ENCODE results near the gene TMEM185A.
"Not testable (repeated sequence)": the region's sequence is repeated elsewhere in the genome, so short reads cannot be mapped to it uniquely, and the experiment has no call there.

The TMEM185A gene

DNA sequence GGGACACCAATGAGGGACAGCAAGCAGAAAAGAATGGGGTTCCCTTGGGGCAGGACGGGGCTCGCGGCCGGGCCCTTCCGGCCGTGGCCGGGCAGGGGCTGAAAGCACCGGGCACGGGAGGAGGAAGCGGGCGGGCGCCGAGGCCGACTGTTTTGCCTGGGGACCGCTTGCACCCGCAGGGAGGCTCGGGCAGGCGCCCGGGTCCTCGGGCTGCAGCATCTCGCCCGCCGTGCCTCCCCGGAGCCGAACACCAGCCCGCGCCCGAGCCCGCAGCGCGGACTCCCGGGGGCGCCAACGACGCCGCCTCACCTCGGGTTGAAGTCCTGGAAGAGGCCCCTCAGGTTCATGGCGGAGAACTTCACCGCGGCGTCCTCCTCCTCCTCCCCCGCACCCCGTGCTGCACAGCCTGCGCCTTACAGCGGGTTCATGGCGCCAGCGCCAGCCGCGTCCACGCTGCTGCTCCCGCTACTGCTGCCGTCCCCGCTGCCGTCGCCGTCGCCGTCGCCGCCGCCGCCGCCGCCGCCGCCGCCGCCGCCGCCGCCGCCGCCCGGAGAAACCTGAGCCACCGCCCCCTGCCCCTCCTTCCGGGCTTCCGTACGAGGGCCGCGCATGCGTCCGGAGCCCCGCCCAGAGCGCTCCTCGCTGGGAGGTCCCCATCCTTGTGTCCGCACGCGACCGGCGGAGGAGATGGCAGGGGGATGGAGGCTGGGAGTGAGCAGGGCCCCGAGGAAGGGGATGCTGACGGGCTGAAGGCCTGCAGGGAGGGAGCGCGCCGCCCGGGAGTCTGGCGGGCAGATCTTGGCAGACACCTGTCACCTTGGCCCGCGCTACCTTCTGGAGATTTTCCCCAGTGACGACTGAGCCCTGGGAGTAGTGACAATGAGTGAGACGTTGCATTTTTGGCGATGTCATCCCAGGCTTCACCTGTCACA lies at the start of gene TMEM185A:
Gene TMEM185A, minus strand, starts transcription at position 559 of the 932 bp plus-strand sequence. Its CDS starts 212 bp downstream, at position 347.
- DNase-seq: peak; percentile 29 to 68

DNA sequence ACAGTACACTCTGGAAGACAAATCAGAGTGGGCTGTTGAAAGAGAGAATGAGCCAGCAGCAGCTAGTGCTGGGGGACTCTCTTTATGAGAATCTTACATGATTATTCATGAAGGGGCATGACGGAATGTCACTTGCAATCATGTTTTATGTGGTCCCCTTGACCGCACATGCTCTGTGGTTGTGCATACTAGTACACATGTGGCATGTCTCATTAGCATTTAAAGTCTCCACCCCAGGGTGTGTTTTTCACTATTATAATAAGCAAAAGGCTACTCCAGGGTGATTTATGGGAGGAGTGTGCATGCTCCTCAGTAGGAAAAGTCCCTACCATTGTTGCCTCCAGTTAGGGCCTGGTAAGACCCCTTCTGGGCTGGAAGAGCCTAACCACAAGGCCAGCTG lies 49.6 kb upstream of the TMEM185A start:
- no peak for DNase-seq

DNA sequence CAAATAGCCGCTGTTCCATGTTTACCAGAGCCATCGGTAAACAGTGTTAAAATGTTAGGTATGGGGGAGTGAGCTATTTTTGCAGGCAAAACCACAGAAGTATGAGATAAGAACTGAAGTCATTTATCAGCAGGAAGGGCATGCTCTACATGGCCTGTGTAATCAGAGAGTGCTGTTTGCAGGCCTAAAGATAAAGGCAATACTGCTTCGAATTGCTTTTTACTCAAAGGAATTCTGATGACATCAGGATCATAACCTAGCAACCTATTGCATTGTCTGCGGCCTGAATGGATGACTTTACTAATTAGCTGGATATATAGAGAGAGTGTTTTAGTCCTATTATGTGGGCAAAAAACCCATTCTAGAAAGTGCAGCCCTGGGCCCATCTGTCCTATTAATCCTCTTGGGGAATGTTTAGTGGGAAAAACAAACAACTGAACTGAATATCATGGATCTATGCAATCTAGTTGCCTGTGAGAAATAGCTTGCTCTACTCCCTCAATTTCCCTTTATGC lies 47.6 kb upstream of the TMEM185A start:
- not testable (repeated sequence) for DNase-seq

DNA sequence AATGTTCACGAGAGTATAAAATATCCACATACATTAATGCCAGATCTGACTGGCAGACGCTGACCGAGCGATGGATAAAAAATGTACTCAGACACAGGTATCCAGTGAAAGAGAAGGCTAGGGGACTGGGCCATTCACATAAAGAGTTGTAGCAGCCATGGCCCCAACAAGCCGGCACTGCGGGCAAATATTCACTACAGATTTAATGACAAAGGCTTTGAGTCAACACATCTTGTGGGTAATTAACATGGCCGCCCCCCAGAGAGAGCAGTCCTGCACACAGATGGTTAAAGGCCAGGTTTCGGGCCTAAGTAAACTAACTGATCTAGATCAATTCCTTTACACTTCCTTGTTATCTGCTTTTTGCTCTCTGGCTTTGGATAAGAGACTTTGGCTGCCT lies 44.0 kb upstream of the TMEM185A start:
- not testable (repeated sequence) for DNase-seq

DNA sequence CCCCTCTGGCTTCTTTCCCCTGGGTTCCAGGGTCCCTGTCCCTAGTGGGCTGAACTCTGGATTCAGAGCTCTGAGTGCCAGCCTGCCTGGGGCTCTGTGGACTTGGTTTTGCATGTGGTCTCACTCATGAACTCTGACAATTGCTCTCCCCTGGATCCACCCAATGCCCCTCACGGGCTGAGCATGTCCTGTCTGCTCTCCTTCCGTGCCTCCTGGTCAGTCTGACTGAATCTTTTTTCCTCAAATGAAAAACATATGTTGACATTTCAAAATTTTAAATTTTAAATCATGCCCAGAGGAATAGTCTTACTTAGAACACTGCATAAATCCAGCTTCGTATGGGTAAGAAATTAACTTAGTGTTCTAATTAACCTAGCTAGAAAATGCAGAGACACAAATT lies 43.5 kb upstream of the TMEM185A start:
- DNase-seq: not testable (repeated sequence)

DNA sequence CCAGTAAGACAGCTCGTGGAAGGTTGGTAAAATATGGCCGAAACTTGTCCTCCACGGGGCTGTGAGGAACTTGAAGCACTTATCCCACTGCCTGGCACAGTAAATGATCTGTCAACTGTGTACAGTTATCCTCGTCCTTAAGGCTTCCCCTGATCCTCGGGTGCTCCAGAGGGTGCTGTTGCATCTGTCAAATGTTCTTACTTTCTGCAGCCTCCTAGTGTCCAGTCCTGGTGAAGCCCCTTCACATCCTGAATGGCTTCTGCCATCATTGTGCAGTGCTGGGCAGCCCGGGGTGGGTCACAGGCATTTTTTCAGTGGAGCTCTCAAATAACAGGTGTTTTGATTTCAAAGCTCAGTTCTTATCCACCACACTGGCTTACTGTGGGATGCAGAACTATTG lies 29.0 kb upstream of the TMEM185A start:
- DNase-seq: not testable (repeated sequence)

DNA sequence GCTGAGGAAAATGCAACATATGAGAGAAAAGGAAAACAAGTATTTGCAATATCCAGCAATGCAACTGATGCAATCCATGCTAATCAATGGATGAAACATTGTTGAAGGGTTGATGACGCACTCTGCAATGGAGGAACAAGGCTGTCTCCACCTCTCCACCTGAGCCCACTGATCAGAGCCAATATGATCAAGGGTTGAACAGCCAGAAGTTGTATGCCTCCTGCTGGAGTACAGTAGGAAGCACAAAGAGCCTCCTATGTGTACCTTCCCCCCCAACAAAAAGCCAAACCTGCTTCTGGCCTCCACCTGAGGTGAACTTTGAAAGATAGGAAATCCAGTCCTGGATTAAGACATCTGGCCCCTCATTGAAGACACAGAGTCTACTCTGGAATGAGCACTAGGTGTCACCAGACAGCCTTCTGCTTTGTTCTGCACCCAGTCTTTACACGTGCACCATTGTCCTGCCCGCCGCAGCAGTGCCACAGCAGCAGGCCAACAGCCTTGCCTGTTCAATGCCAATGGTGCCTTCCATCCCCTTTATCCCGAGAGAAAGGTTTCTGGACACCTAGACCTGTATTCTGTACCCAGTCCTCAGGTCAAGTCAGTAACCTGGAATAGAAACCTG lies 24.8 kb upstream of the TMEM185A start:
- DNase-seq: not testable (repeated sequence)

DNA sequence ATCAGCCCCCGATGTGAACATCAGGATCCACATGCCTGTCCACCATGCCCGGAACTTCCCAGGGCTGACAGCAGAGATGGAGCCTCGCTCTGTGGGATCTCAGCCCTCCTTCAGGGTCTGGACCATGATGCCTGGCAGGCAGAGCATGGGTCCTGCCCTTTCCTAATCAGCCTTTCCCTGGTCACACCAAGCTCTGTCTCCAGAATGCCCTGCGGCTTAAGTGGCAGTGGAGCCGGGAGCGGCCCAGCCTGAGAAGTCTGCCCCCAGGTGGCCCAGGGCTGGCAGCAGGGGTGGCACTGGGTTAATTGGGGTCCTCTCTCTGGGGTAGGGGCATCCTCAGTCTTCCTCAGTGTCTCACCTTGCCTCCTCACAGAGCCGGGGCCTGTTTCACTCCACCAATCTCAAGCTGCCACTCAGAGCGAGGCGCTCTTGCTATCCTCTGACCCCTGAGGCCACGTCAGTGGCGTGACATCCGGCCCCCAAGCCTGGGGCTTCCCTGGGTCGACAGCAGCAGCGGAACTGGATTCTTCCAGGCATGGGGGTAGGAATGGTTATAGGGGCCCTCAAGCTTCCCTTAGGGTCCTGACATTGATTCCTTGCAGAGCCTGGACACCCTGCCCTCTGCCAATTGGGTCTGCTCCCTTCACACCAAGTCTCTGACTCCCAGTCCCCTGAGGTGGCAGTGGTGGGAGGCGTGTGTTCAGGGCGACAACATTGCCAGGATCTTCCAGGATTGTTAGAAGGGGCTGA lies 20.8 kb upstream of the TMEM185A start:
- DNase-seq: no peak

DNA sequence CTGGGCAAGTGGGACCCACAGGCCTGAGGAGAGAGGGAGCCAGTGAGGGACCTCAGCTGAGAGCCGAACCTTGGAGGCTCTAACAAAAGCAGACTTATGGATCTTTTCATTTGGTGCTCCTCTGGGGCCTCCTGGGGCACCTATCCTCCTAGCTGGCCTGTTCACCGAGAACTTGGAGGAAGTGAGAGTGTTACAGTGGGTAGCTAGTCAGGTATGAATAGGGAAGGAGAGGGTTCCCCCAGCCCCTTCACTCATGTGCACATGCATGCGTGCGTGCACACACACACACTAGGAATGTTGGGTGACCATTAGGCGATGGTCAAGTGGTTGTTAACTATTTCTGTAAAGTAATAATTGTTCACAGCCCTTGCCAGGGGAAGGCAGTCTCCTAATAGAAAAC lies 18.6 kb upstream of the TMEM185A start:
- DNase-seq: no peak

DNA sequence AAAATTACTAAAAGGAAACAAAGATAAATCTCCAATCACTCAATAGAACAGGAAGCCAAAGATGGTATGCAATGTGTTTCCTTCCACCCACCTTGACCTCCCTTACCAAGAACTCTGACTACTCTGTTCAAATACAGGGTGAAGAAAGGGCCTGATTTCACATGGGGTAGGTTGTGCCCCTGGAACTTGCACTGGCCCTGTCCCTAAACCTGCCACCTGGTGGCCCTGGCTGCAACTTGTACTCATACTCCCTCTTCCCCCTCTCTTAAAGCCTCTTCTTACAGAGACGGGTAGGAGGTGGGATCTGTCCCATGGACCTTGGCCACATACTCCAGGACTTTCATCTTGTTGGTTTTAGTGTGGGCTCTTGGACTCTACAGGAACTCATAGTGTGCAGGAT lies 17.3 kb upstream of the TMEM185A start:
- no peak for DNase-seq

DNA sequence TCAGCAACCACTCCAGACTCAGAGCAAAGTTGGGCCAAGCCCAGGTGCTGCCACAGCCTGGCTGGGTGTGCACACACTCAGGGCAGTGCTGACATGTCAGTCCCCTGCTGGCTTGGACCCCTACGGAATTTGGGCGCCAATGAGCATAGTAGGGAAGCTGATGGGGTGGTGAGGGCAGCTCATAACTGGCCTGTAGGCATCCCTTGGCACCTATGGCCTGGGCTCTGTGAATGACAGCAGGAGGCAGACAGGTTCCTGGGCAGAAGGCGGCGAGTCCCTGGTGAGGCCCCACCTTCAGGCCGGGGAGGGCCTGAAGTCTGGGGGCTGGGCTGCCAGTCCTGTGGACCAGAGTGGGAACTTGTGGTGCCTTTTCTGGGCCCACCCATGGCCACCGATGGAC lies 15.9 kb upstream of the TMEM185A start:
- no peak for DNase-seq

DNA sequence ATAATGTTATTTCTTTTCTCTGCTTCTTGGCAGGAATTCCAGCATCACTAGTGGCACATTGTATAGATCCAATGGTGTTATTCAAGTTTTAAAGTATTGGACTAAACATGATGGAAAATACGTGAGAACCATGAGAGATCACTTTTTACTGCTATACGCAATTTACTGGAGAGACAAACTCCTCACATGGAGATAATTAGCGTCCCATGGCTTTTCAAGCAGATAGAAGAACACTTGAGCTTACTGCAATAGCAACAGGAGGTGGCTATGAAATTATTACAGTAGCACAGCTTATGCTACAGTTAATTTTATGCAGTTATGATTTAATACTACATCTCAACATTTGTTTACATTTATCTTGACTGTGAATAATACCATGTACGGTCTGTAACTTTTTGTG lies 11.9 kb upstream of the TMEM185A start:
- DNase-seq: no peak

DNA sequence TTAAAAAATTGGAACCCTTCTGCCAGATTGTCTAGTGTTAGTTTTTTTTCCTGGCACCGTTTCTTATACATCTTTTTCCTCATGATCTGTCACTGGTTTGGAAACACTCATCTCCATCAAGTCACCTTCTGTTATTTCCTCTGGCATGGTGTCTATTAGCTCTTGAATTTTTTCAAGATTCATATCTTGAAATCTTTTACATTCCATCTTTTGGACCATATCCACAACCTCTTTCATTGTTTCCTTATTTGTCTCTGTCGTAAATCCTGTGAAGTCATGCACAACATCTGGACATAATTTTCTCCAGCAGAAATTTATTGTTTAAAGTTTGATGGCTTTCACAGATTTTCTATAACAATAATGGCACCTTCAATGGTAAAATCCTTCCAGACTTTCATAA lies 10.2 kb upstream of the TMEM185A start:
- DNase-seq: no peak

DNA sequence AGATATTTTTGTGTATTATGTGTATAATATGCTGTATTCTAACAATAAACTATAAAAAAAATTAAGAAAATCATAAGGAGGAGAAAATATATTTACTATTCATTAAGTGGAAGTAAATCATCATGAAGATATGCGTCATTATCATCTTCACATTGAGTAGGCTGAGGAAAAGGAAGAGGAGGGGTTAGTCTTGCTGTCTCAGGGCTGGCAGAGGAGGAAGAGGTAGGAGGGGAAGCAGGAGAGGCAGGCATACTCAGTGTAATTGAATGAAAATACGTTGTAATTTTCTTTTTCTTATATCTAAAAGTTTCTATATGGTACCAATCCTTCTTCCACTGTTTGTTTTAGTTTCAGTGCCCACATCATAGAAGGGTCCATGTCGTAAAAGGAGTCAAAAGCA lies 9.8 kb upstream of the TMEM185A start:
- no peak for DNase-seq

DNA sequence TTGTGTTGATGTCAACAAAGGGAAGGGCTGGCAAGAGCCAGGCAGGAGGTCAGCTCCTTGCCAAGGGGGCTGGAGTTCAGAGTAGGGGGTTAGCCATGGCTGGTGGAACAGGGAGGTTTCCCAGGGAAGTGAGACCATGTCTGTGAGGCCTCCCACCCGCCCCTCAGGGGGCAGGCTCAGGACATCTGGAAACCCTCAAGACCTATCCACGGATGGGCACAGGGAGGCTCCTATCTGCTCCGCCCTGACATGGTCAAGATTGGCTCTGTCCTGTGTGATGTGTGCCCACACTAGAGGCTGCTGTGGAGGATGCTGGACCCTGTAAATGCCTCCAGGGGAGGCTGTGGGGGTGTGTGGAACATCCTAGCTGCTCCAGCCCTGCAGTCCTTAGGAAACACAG lies 8.0 kb upstream of the TMEM185A start:
- DNase-seq: no peak

DNA sequence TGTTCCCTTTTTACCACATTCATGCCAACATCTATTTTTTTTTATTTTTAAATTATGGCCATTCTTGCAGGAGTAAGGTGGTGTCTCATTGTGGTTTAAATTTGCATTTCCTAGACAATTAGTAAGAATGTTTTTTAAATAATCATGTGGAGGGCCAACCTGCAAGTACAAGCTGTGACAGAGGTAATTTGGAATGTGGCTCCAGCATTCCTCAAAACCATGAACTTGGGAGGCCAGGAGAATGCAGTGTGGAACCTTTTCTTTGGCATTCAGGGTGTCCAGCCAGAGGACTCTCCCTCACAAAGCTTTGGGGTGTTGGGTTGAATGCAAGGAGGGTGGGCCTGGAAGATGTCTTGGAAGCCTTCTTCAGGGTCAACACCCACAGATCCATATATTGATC lies 7.3 kb upstream of the TMEM185A start:
- no peak for DNase-seq

DNA sequence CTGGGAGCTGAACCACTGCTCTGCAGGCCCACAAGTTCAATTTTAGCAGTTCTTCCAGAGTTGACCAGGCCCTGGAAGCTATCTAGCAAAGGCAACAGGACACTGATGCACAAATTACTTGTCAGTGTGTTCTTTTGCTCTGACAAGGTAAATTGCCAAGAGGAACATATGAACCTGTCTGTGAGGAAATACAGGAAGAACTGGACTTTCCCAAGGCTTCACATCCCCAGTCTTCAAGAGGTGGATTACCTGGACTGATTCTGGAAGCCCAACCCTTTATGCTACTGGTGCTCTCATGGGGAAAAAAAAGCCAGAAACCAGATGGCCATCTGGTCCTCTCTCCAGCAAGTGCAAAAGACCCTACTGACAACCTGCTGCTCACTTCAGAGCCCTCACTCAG lies 1.9 kb upstream of the TMEM185A start:
- no peak for DNase-seq

DNA sequence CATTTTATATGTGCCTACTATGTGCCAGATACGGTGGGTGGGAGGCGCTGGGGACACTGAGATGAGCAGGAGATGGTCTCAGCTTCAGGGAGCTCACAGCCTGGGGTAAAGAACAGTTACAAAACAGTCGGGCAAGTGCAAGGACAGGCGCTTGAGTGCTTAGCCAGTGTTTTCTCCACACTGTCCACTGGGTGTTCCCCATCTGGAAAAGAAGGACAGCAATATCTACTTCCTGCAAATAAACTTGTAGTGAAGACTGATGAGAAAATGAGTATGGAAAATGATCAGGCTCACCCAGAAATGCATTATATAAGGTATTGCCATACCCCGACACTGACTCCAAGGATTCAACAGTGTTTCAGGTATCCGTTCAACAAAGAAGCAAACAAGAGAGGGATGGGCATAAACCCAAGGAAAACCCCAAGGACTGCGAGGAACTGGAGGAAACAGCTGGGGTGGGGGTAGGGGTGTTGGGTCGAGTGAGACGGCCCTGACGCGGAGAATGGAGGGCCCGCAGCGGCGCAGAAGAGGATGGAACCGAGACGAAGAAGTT lies 835 bp downstream of the TMEM185A start:
- DNase-seq: no peak

DNA sequence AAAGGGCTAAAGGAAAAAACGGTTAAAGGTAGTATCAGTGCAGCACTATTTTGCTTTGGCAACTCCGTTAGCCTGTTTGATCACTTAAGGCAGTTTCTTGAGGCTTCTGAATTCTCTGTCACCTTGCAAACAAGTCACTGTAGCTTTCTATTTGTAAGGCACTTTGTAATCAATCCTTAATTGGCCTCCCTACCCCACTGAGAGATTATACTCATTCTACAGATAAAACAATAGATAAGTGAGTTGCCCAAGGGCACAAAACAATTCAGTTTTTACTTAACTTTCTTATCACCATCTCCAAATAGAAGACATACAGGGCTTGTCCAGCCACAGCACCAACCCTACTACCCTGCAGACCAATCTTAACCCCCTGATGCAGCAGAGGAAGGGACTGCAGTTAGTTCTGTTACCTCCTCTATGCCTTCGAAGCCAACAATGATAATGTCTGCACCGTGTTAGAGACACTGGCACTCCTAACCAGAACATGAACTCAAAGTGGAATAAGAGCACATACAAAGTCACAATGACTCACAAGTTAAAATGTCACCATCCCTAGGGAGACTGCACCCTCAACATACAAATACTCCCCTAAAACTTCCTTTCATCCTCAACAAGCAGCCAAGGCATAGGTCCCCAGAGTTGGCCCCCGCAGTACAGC lies 1.7 kb downstream of the TMEM185A start:
- no peak for DNase-seq

DNA sequence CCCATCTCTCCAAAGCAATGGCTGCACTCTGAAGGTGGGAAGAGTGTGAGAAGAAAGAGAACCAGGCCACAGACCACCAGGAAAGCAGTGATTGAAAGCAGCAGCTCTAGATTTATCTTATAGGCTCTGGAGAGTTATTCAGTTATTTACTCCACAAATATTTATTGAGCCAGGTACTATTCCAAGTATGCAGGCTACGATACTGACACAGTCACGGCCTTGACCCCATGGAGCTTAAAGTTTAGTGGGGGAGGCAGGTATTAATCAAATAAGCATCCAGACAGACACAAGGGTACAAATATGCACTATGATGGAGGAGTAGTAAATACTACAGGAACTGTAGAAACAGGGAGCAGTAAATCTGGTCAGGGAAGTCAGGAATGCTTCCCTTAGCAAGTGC lies 2.8 kb downstream of the TMEM185A start:
- DNase-seq: no peak

DNA sequence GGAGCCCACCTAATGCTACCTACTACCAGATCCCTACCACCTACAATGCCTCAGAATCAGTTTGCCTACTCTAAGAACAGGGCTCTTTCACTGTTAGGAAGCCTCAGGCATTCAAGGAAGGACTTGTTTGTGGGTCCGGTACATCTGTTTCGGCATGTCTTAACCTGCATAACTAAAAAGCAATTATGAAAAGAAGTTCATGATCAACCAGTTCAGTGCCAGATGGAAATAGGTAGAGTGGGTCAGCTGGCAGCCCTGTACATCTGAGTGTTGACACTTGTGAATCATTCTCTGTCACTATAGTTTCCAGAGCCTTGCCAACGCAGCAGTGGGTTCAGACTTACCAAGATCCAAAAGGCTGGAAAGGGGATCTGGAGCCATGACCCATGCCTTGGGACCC lies 3.3 kb downstream of the TMEM185A start:
- DNase-seq: no peak

DNA sequence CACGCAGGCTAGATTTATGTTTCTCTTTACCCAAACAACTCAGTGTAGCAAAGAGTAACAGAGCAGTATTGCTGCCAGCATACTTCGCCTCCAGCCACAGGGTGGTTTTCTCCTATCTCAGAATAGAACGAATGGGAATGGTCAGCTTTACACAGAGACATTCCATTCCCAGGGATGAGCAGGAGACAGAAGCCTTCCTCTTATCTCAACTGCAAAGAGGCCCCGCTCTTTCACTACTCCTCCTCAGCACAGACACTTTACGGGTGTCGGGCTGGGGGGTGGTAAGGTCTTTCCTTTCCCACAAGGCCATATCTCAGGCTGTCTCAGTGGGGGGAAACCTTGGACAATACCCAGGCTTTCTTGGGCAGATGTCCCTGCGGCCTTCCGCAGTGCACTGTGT lies 4.8 kb downstream of the TMEM185A start:
- DNase-seq: not testable (repeated sequence)
